ENCODE results near the gene CAPN11.
"Not testable (repeated sequence)": the region's sequence is repeated elsewhere in the genome, so short reads cannot be mapped to it uniquely, and the experiment has no call there.

CAPN11 gene

DNA sequence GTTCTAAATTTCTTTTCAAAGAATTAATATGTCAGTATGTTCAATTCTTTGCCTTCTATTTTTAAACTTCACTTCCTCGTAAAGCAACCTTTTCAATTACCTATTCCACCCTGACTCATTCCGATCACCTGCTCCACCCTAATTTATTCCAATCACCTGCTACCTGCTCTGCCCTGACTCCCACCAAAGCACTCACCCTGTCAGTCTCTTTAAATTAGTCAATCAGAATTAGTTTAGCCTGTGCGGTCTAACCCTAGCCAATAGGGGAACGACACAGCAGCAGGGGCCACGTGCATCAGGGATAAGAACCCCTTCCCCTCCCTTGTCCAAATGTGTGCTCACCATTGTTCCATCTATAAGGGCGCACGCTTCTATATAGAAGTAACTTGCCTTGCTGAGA lies 26.7 kb downstream of the CAPN11 start:
- not testable (repeated sequence) for DNase-seq

DNA sequence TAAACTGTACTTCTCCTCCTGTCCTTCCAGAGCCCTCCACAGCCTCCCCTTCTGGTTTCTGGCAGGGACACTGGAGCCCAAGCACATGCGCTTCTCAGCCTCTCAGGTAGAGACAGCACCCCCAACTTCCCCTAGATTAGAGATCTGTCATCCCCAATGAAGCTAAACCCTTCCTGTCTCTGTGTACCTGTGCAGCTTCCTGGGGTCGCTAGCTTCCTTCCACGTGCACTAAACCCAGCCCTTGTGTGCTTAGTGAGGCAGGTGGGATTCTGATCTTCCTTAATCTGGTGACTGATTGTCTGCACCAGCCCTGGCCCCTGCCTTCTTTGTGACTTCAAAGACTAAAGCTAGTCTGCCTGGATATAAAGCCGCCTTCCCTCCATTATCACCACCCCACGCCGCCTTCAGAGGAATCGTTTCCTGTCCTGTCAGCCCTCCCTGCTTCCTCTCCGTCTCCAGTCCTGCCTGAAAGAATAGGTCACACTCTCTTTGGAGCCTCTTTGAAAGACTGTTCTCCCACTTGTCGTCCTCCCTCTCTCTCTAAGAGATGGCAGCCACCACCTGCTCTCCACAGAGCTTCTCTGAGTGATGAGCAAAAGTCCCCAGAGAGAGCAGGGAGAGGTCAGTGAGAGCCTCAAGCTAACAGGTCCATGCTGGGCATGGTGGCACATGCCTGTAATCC lies 27.5 kb downstream of the CAPN11 start:
- DNase-seq = no peak

DNA sequence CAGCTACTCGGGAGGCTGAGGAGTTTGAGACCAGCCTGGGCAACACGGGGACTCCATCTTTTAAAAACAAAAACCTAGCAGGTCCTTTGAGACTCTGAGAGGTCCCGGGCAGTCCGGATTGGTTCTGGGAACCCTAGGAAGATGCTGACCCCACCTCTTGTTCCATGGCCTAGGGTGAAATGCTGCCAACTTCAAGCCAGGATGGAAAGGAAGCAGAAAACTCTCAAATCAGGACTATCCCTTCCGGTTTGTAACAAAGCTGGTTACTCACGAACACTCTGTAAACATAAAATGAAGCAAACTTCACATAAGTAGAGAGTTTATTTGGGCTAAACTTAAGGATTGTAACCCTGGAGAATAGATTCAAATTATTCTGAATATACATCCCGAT lies 28.0 kb downstream of the CAPN11 start:
- no peak for DNase-seq

DNA sequence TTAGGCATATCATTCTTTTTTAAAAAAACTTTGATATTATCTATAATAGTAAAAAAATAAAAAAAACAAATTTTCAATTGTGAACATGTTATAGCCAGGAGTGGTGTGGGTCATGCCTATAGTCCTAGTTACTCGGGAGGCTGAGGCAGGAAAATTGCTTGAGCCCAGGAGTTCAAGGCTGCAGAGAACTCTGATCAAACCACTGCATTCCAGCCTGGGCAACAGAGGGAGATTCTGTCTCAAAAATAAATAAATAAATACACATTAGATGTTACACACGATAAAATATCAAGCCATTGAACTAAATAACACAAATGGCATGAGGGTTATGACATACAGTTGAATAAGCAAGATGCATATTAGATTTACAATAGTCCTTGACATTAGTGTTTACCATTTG lies 30.2 kb downstream of the CAPN11 start:
- no peak for DNase-seq

DNA sequence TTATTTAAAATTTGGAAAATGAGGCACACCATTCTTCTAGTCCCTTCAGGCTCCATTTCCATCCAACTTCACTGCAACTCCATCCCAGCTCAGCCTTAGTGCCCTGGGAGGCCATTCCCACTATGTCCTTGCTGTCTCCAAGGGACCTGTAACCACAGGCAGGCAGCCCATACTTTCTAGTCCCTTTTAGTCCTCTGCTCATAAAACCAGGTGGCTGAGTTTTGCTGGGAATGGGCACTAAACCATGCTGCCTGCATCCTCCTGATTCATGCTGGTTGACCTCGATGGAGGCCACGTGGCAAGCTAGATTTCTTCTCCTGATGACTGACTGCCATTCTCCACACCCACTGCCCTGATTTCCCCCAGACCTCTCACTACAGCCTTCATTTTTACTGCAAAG lies 30.6 kb downstream of the CAPN11 start:
- no peak for DNase-seq

DNA sequence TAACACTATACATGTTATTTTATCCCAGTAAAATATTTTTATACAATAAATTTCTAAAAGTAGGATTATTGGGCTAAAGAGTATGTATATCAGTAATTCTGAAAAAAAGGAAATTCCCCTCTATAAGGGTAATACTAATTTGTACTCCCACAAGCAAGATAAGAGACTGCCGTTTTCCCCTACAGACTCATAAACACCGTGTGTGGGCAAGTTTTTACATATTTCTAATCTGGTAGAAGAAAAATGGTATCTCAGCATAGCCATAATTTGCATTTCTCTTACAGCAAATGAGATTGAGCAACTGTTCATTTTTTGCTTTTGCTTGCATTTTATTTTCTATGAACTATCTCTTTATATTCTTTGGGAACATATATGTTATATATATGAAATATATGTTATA lies 32.1 kb downstream of the CAPN11 start:
- DNase-seq = no peak

DNA sequence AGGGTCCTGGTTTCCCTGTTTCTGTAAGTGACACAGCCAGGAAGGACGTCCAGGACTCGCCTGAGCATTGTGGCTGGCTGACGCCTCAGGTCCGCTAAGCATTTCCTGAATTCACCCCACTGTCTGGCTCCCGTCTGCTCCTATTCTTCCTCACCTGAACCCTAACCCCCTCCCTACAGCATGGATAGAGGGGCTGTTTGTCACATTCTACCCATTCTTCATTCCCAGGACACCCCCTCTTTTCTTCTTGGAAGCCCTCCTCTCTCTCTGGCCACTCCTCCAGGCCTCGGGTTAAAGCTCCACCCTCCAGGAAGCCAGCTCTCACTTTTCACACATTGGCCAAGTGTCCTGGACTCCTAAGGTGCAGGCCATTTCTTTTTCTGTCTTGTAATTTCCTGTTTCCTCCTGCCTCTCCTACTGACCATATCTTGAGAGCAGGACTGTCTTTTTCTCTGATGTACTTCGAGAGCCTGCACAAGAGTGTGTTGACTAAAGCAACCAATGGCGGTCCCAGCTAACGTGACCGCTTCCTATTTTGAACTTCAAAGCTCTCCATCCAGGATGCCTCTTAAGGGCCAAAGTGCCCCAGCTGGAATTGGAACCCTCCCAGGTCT lies 33.9 kb downstream of the CAPN11 start:
- no peak for DNase-seq

DNA sequence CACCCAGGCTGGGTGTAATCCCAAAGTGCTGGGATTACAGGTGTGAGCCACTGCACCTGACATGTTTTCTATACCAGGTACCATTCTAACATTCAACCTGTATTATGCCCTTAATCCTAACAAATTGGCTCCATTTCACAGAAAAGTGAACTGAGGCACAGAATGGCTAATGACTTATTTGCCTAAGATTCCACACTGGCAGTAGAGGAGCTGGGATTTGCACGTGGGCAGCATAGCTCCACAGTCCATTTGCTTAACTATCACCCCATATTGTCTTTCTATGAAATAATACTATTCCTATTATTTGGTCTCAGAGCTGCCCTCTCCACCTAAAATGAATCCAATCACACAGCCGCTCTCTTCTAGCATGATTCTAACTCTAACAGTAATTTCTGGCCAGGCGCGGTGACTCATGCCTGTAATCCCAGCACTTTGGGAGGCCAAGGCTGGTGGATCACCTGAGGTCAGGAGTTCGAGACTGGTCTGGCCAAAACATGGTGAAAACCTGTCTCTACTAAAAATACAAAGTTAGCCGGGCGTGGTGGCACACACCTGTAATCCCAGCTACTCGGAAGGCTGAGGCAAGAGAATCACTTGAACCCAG lies 34.8 kb downstream of the CAPN11 start:
- no peak for DNase-seq

DNA sequence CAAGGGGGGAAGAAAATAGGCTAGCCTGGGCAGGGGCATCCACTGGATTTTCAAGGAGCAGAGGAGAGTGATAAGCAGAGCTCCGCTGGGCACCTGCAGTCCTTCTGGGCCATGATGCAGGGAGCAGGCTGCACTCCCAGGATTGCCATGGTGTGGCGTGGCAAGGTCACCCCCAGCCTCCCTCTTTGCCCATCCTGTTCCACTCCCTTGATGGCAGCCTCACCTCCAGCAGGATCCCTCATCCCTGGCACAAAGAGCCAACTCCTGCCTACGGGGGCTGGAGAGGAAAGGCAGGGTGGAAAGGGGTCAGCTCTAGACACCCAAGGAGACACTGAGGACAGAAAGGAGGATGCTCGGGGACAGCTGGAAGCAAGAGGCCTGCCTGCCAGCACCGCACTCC lies 35.7 kb downstream of the CAPN11 start:
- DNase-seq = no peak

DNA sequence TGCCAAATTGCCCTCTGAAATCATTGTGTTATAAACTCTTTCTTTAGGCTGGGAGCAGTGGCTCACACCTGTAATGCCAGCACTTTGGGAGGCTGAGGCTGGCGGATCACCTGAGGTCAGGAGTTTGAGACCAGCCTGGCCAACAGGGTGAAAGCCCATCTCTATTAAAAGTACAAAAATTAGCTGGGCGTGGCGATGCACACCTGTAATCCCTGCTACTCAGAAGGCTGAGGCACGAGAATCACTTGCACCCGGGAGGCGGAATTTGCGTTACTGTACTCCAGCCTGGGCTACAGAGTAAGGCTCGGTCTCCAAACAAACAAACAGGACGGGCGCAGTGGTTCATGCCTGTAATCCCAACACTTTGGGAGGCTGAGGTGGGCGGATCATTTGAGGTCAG lies 37.7 kb downstream of the CAPN11 start:
- not testable (repeated sequence) for DNase-seq

DNA sequence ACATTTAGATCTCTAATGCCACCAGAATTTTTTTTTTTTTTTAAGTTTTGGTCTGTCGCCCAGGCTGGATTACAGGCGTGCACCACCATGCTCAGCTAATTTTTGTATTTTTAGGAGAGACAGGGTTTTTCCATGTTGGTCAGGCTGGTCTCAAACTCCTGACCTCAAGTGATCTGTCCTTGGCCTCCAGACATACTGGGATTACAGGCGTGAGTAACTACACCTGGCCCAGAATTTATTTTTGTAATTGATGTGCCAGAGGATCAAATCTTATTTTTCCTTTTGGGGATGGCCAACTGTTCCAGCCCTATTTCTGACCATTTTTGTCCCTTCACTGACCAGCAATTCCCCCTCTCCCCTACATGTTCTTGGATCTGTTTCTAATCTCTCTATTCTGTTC lies 40.1 kb downstream of the CAPN11 start:
- DNase-seq = no peak

DNA sequence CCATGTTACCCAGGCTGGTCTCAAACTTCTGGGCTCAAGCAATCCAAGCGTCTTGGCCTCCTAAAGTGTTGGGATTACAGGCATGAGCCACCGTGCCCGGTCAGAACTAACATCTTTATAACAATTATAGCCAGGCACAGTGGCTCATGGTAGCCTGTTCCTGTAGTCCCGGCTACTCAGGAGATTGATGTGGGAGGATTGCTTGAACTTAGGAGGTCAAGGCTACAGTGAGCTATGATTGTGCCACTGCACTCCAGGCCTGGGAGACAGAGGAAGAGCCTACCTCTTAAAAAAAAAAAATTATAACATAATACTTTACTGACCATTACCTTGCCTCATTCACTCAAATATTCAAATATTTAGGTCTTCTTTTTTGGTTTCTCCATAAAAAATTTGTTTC lies 41.3 kb downstream of the CAPN11 start:
- no peak for DNase-seq

DNA sequence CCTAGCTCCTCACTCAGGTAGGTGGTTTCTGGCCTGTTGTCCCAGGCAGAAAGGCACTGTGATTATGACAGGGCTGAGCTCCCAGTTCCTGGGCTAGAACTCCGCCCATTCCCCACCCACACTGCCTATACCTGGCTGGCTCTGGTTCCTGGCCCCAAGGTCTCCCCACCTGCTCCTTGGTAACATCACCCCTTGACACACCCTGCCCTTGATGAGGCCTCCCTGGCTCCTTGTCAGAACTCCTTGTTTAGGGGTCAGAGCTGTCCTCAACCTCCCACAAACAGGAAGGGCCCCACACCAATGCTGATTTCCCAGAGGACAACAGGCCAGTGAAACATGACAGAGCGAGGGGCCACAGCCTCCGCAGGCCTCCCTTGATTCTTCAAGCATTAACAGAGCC lies 42.6 kb downstream of the CAPN11 start:
- no peak for DNase-seq

DNA sequence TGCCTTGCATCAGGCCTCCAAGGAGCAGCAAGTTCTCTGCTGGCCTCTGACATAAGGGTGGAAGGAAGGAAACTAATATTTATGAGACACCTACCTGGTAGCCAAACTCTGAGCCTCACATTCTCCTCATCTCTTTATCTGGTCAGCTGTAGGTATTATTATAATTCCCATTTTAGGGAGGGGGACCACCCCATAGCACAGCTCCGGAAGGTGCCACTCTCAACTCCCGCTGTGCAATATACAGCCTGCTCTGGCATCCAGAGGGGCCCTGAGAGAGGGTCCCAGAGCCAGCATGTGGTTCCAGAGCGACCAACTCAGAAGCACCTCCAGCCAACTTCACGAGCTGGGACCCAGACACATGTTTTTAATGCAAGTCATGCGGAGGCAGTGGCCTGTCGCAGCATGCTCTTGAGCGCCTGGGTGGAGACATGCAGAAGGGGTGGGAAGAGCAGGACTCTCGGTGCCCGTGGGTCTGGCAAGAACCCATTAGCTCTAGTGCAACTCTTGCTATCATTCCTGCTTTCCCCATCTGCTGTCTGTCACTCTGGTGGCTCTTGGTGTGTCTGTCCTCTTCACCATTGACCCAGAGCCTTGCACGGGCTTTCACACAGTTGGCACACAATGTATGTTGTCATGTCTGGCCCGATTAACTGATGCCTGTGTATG lies 43.2 kb downstream of the CAPN11 start:
- no peak for DNase-seq

DNA sequence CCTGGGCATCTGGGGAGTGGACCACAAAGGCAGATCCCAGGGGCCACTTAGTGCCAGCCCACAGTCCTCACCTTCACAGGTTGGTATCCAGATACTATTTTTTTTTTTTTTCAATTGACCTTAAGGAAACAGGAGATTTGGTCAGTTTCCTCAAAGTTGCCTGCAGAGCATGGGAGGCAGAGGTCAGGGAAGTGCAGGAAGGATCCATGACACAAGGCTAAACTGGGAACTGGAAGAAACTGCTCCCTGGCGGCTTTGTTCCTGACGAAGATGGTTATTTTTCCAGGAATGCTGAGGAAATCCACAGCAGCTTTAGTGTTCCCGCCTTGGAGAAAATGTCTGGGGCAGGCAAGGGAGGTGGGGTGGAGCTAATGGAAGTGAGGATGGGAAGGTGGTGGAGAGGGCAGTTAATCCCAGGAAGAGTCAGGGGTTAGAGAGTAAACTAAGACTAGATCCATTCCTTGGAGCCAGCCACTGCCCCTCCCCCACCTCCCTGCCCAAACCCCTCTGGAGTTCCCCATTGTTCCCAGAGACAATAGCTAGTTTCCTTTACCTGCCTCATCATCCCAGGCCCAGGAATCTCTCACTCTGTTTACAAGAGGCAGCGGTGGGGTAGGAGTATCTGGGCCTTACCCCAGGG lies 43.8 kb downstream of the CAPN11 start:
- no peak for DNase-seq

DNA sequence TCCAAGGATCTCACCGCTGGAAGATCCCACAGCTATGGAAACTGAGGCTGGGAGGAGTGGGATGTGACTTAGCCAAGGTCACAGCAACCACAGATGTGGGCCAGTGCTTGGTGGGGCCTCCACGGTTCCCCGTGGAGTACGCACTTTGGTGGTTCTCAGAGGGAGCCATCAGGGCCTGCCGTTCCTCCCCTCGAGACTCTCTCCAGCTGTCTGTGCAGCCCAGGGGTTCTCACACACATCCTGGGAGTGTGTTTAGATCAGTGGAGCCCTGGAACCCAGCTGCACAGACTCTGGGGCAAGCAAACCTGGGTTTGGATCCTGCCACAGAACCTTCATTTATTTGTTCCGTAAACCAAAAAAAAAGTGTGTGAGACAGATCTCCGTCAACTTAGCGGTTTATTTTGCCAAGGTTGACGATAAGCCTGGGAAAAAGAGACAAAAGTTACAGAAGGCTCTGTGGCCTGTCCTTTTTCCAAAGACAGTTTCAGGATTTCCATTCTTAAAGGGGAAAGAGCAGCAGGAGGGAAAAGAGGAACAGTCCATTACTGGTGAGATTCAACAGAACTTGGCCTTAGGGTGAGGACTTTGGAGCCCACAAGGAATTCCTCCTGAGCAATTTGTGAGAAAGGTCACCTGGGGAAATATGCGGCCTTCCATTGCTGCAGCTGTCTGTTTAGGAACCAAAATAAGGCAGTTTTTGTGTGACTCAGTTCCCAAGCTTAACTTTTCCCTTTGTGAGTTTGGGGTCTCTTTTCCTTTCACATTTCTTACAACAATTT lies 44.5 kb downstream of the CAPN11 start:
- DNase-seq = no peak

DNA sequence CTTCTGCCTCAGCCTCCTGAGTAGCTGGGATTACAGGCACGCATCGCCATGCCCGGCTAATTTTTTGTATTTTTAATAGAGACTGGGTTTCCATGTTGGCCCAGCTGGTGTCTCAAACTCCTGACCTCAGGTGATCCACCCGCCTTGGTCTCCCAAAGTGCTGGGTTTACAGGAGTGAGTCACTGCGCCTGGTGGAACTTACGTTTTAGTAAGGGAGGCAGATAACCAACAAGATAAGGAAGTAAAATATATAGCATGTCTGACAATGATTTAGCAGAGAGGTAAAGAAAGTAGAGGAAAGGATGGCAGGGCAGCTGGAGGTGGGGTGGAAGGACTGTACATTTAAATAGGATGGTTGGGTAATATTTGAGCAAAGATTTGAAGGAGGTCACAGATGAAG lies 45.3 kb downstream of the CAPN11 start:
- DNase-seq = no peak

DNA sequence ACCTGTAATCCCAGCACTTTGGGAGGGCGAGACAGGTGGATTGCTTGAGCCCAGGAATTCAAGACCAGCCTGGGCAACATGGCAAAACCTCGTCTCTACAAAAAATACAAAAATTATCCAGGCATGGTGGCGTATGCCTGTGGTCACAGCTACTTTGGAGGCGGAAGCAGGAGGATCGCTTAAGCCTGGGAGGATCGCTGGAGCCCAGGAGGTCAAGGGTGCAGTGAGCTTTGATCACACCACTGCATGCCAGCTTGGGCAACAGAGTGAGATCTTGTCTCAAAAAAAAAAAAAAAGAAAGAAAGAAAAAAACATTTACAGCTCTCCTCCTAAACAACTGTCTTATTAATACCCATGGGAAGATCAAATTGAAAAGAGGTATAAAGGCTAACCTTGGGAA lies 49.3 kb downstream of the CAPN11 start:
- no peak for DNase-seq

DNA sequence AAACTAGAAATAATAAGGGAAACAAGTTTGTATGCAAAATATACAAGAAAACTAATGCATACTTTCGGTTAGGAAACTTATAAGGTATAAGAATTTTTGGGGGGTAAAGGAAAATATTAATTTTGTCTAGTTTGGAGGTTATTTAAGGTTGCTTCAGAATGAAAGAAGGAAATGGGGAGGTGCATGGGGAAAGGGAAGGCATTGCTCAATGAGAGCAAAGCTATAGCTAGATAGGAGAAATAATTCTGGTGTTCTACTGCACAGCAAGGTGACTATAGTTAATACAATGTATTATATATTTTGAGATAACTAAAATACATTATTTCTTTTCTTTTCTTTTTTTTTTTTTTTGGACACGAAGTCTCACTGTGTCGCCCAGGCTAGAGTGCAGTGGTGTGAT lies 52.7 kb downstream of the CAPN11 start:
- no peak for DNase-seq

DNA sequence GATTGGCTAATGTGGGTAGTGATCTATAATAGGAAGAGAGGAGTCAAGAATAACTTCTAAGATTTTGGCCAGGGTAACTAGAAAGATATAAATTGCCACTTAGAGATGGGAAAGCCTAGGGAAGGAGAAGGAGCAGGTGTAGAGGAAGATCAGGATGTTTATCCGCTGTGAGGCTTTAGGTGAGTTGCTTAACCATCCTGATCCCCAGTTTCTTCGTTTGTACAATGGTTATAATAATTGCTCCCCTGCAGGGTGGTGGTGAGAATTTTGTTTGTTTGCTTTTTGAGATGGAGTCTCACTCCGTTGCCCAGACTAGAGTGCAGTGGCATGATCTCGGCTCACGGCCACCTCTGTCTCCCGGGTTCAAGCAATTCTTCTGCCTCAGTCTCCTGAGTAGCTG lies 55.7 kb downstream of the CAPN11 start:
- DNase-seq = no peak

DNA sequence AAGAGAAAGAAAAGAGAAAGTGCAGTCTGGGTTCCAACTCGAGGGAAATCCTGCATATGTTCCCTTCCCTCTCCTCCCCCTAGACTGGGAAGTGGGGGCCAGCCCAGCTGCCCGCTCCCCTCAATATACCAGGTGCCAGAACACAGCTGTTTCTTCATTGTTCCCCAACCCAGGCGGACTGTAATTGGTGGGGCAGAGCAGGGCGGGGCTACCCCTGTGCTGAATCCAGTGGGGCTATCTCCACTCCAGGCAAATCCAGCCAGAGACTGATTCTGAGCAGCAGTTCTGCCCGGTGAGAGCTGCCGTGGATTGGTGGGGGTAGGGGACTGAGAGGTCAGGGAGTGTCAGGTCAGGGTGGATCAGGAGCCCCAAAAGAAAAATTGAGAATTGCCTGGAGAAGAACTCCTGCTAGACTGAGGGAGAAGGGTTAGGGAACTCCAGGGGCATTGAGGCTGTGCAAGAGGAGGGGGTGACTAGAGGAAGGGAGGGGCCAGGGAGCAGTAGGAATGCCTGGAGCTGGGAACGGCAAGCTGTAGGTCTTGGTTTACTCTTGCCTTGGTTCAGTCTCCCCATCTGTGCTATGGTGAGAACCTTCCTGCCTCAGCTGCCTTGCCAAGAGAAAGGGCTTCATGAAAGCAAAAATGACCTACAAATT lies 58.2 kb downstream of the CAPN11 start, which contains the start of gene MYMX:
Gene MYMX, plus strand, starts transcription at position 250 of the 655 bp plus-strand sequence. CDS start 546 bp downstream, outside the sequence.
- peak; percentile 76 for DNase-seq

Measured in NCI-H446 treated with DMSO at 0.1 percent for 48 hours (cell line).